Breast epithelium (tissue), 3 donors: Measurements from ENCODE around the gene SLC29A4.

Experiments used
- POLR2A ChIP-seq: fragments of 450-650 bp; IDR thresholded peaks from one replicate; pipeline ENCODE4 v1.6.1; 2016; ENCODE audit warnings: antibody characterized with exemption, mild to moderate bottlenecking, moderate library complexity
- POLR2AphosphoS5 ChIP-seq, 3 donors: sonication (generic); formaldehyde crosslinking; IDR thresholded peaks; one replicate each; pipeline ENCODE4 v1.6.1; 2017; ENCODE audit warnings: antibody characterized with exemption in 3 of 3
- TF ChIP-seq, protein P1 (sequence below), 3 donors: fragments of 450-650 bp; IDR thresholded peaks; one replicate each; pipeline ENCODE4 v1.5.1; 2016 to 2017; ENCODE audit warnings: antibody characterized with exemption in 3 of 3, mild to moderate bottlenecking in 3 of 3, moderate library complexity in 3 of 3

- TF ChIP-seq, protein P1, sequence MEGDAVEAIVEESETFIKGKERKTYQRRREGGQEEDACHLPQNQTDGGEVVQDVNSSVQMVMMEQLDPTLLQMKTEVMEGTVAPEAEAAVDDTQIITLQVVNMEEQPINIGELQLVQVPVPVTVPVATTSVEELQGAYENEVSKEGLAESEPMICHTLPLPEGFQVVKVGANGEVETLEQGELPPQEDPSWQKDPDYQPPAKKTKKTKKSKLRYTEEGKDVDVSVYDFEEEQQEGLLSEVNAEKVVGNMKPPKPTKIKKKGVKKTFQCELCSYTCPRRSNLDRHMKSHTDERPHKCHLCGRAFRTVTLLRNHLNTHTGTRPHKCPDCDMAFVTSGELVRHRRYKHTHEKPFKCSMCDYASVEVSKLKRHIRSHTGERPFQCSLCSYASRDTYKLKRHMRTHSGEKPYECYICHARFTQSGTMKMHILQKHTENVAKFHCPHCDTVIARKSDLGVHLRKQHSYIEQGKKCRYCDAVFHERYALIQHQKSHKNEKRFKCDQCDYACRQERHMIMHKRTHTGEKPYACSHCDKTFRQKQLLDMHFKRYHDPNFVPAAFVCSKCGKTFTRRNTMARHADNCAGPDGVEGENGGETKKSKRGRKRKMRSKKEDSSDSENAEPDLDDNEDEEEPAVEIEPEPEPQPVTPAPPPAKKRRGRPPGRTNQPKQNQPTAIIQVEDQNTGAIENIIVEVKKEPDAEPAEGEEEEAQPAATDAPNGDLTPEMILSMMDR (IDR thresholded peaks at IDR 0.05): no peak
- TF ChIP-seq POLR2AphosphoS5 (IDR thresholded peaks at IDR 0.05) (no peak), POLR2A (no peak)
Measured at GRCh38 chr7:5343884-5344283, 61.1 kb downstream of the SLC29A4 start.
